ENCODE results near the gene GNB4. TPM values are rescaled to one million over a fixed set of nuclear protein-coding genes. Genes with fewer than 3 reads are reported as not detected.

GNB4 gene
- total RNA-seq, 1 experiment from 2014 or later = 83.3 TPM

GRCh38 chr3:179421500-179421899 is 29.8 kb downstream of the GNB4 start:
- Histone ChIP-seq H3K4me3 (ENCODE audit: low read depth, low read length, poor library complexity, severe bottlenecking) (no peak overlapping the region), H3K36me3 (ENCODE audit: insufficient read depth, low read length, poor library complexity, severe bottlenecking) (peaks cover 44% of the 10 kb centered on the region), H3K27me3 (replicated peaks; ENCODE audit: insufficient read depth, low read depth, low read length, poor library complexity) (no peaks in the 10 kb centered on the region), H3K4me1 (ENCODE audit: insufficient read depth, low read length, poor library complexity, severe bottlenecking) (no peaks in the 10 kb centered on the region), H3K27ac (ENCODE audit: low read depth, low read length, poor library complexity, severe bottlenecking) (no peak overlapping the region), H3K9me3 (ENCODE audit: low read depth, low read length, poor library complexity, severe bottlenecking) (no peaks in the 10 kb centered on the region)
- BruUV-seq (replicated peaks) = no TSS peak
- TF ChIP-seq, protein P1, sequence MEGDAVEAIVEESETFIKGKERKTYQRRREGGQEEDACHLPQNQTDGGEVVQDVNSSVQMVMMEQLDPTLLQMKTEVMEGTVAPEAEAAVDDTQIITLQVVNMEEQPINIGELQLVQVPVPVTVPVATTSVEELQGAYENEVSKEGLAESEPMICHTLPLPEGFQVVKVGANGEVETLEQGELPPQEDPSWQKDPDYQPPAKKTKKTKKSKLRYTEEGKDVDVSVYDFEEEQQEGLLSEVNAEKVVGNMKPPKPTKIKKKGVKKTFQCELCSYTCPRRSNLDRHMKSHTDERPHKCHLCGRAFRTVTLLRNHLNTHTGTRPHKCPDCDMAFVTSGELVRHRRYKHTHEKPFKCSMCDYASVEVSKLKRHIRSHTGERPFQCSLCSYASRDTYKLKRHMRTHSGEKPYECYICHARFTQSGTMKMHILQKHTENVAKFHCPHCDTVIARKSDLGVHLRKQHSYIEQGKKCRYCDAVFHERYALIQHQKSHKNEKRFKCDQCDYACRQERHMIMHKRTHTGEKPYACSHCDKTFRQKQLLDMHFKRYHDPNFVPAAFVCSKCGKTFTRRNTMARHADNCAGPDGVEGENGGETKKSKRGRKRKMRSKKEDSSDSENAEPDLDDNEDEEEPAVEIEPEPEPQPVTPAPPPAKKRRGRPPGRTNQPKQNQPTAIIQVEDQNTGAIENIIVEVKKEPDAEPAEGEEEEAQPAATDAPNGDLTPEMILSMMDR (conservative IDR thresholded peaks at IDR 0.05; ENCODE audit: low read depth, low read length) = peak; percentile 47
- TF ChIP-seq EZH2 (IDR thresholded peaks at IDR 0.05; ENCODE audit: borderline replicate concordance, low read depth, low read length, poor library complexity, severe bottlenecking) = no peak
- intact Hi-C loops (cut with micrococcal nuclease; ENCODE audit: unreplicated experiment) = no loop called here
- POLR2A ChIA-PET (ENCODE audit: low non-redundant PET) = no interaction called here
- CTCF ChIA-PET = no interaction called here
- peak; percentile 35 for DNase-seq (ENCODE audit: low spot score)

DNA sequence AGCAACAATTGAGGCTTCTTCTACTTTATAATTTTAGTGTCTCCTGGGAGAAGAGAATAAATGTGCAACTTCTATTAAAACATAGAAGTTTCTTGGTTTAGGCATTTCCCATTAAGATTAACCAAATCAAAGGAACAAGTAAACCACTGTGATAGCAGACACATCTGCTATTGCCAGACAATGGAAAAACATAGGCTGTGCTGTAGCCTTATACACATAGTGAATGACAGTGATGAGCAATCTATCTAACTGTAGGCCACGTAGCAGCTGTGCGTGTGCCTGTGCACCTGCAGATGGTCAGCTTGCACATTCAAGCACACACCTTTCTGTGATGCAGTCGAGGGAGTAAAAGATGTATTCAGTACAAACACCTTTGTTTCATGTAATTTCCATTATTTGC is 32.7 kb downstream of the GNB4 start:
- Histone ChIP-seq H3K9me3 (ENCODE audit: low read depth, low read length, poor library complexity, severe bottlenecking) (no peaks in the 10 kb centered on the region), H3K27ac (ENCODE audit: low read depth, low read length, poor library complexity, severe bottlenecking) (no peak overlapping the region), H3K36me3 (ENCODE audit: insufficient read depth, low read length, poor library complexity, severe bottlenecking) (peaks cover 42% of the 10 kb centered on the region), H3K4me3 (ENCODE audit: low read depth, low read length, poor library complexity, severe bottlenecking) (no peak overlapping the region), H3K27me3 (replicated peaks; ENCODE audit: insufficient read depth, low read depth, low read length, poor library complexity) (no peaks in the 10 kb centered on the region), H3K4me1 (ENCODE audit: insufficient read depth, low read length, poor library complexity, severe bottlenecking) (no peaks in the 10 kb centered on the region)
- no TSS peak for BruUV-seq (replicated peaks)
- ChIA-PET CTCF (no interaction called here), POLR2A (ENCODE audit: low non-redundant PET) (no interaction called here)
- intact Hi-C loops (cut with micrococcal nuclease; ENCODE audit: unreplicated experiment) = no loop called here
- DNase-seq (ENCODE audit: low spot score) = no peak
- TF ChIP-seq, protein P1 (conservative IDR thresholded peaks at IDR 0.05; ENCODE audit: low read depth, low read length) = no peak
- TF ChIP-seq EZH2 (IDR thresholded peaks at IDR 0.05; ENCODE audit: borderline replicate concordance, low read depth, low read length, poor library complexity, severe bottlenecking) = no peak

DNA sequence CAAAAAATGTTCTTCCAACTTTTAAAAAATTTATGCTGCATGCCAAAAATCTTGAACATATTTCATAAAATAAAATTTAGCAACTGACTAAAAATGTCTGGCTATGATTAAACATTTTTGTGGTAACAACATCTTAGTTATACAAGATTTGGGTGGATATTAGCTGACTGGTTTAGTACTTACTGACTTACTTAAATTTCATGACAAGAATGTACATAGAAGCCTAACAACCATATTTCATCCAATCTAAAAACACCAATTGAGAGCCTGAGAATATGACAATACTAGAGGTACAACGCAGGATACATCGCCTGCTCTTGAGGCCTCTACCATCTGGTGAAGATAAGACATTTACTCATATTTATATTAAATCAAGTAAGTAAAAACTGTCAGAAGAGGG is 34.6 kb downstream of the GNB4 start:
- ChIA-PET POLR2A (ENCODE audit: low non-redundant PET) (no interaction called here), CTCF (no interaction called here)
- Histone ChIP-seq H3K27me3 (replicated peaks; ENCODE audit: insufficient read depth, low read depth, low read length, poor library complexity) (no peaks in the 10 kb centered on the region), H3K27ac (ENCODE audit: low read depth, low read length, poor library complexity, severe bottlenecking) (no peak overlapping the region), H3K4me1 (ENCODE audit: insufficient read depth, low read length, poor library complexity, severe bottlenecking) (no peaks in the 10 kb centered on the region), H3K36me3 (ENCODE audit: insufficient read depth, low read length, poor library complexity, severe bottlenecking) (peaks cover 55% of the 10 kb centered on the region), H3K4me3 (ENCODE audit: low read depth, low read length, poor library complexity, severe bottlenecking) (no peak overlapping the region), H3K9me3 (ENCODE audit: low read depth, low read length, poor library complexity, severe bottlenecking) (no peaks in the 10 kb centered on the region)
- TF ChIP-seq EZH2 (IDR thresholded peaks at IDR 0.05; ENCODE audit: borderline replicate concordance, low read depth, low read length, poor library complexity, severe bottlenecking) = no peak
- TF ChIP-seq, protein P1 (conservative IDR thresholded peaks at IDR 0.05; ENCODE audit: low read depth, low read length) = no peak
- intact Hi-C loops (cut with micrococcal nuclease; ENCODE audit: unreplicated experiment) = no loop called here
- BruUV-seq (replicated peaks) = no TSS peak
- no peak for DNase-seq (ENCODE audit: low spot score)
